Stimulated activated CD8-positive, alpha-beta memory T cell treated with anti-CD3 and anti-CD28 coated beads, Interleukin-7, amount 100 ng/mL, for 48 hours (primary cell): ENCODE measurements around the gene RELN.

Experiments
- DNase-seq, 2 donors: peaks; one replicate each; pipeline ENCODE4 v3.0.0-alpha.2; 2020; ENCODE audit warnings: low read depth in 1 of 2; ENCODE audit errors: extremely low read depth in 1 of 2

Gene RELN

GRCh38 chr7:103991406-103991805 is 1.9 kb upstream of the RELN start:
- no peak for DNase-seq

- DNase-seq = no peak
Measured at GRCh38 chr7:103990991-103991390, 1.5 kb upstream of the RELN start.

- DNase-seq = no peak
Measured at GRCh38 chr7:103989785-103990767, 618 bp upstream of the RELN start.

GRCh38 chr7:103988468-103989199 is 824 bp downstream of the RELN start:
- DNase-seq = no peak

- DNase-seq = no peak
Measured at GRCh38 chr7:103987451-103987850, 2.0 kb downstream of the RELN start.

- no peak for DNase-seq
Measured at GRCh38 chr7:103985565-103986126, 3.8 kb downstream of the RELN start.

- DNase-seq = no peak
Measured at GRCh38 chr7:103984050-103984449, 5.4 kb downstream of the RELN start.

- DNase-seq = no peak
Measured at GRCh38 chr7:103983201-103983977, 6.1 kb downstream of the RELN start.

GRCh38 chr7:103981003-103981423 is 8.4 kb downstream of the RELN start:
- DNase-seq = no peak

- DNase-seq = no peak
Measured at GRCh38 chr7:103972779-103973434, 16.6 kb downstream of the RELN start.

GRCh38 chr7:103967401-103967800 is 22.1 kb downstream of the RELN start:
- DNase-seq = no peak

- DNase-seq = no peak
Measured at GRCh38 chr7:103966593-103967277, 22.7 kb downstream of the RELN start.

- no peak for DNase-seq
Measured at GRCh38 chr7:103964269-103964668, 25.2 kb downstream of the RELN start.

GRCh38 chr7:103962070-103962469 is 27.4 kb downstream of the RELN start:
- no peak for DNase-seq

- no peak for DNase-seq
Measured at GRCh38 chr7:103958284-103958818, 31.1 kb downstream of the RELN start.

- no peak for DNase-seq
Measured at GRCh38 chr7:103955985-103956384, 33.5 kb downstream of the RELN start.

- no peak for DNase-seq
Measured at GRCh38 chr7:103952408-103952807, 37.0 kb downstream of the RELN start.

GRCh38 chr7:103951311-103951710 is 38.1 kb downstream of the RELN start:
- no peak for DNase-seq

- no peak for DNase-seq
Measured at GRCh38 chr7:103949374-103949773, 40.1 kb downstream of the RELN start.
